ENCODE data around the gene BST2.

Gene BST2

GRCh38 chr19:17423429-17424208, 18.2 kb upstream of the BST2 start:
- TF ChIP-seq USF1 (IDR thresholded peaks at IDR 0.05) (no peak), EGR1 (IDR thresholded peaks at IDR 0.05) (no peak), CREB1 (IDR thresholded peaks at IDR 0.05; ENCODE audit: low read depth) (no peak), RAD21 (IDR thresholded peaks at IDR 0.05; ENCODE audit: low read depth) (no peak), FOXM1 (IDR thresholded peaks at IDR 0.05; ENCODE audit: borderline replicate concordance, low read depth) (no peak), NFIC (IDR thresholded peaks at IDR 0.05) (no peak), REST (IDR thresholded peaks at IDR 0.05; ENCODE audit: low read depth) (no peak), CEBPB (IDR thresholded peaks at IDR 0.05) (no peak), MAX (IDR thresholded peaks at IDR 0.05) (no peak), EP300 (IDR thresholded peaks at IDR 0.05; ENCODE audit: borderline replicate concordance) (no peak), TAF1 (IDR thresholded peaks at IDR 0.05; ENCODE audit: low read depth) (no peak), ZBTB7A (IDR thresholded peaks at IDR 0.05; ENCODE audit: low read depth) (no peak), TCF12 (IDR thresholded peaks at IDR 0.05; ENCODE audit: low read depth) (no peak), TEAD4 (IDR thresholded peaks at IDR 0.05) (no peak), YY1 (IDR thresholded peaks at IDR 0.05; ENCODE audit: low read depth) (no peak)

- no peak for TF ChIP-seq ZBTB7A (IDR thresholded peaks at IDR 0.05; ENCODE audit: low read depth)
- TF ChIP-seq FOXM1 (IDR thresholded peaks at IDR 0.05; ENCODE audit: borderline replicate concordance, low read depth): no peak
- no peak for TF ChIP-seq EP300 (IDR thresholded peaks at IDR 0.05; ENCODE audit: borderline replicate concordance)
- no peak for TF ChIP-seq MAX (IDR thresholded peaks at IDR 0.05)
Measured at GRCh38 chr19:17421942-17422341, 16.5 kb upstream of the BST2 start.

- TF ChIP-seq CREB1 (IDR thresholded peaks at IDR 0.05; ENCODE audit: low read depth) (no peak), REST (IDR thresholded peaks at IDR 0.05; ENCODE audit: low read depth) (no peak), TCF12 (IDR thresholded peaks at IDR 0.05; ENCODE audit: low read depth) (no peak), TAF1 (IDR thresholded peaks at IDR 0.05; ENCODE audit: low read depth) (no peak), FOXM1 (IDR thresholded peaks at IDR 0.05; ENCODE audit: borderline replicate concordance, low read depth) (no peak), EGR1 (IDR thresholded peaks at IDR 0.05) (no peak), RAD21 (IDR thresholded peaks at IDR 0.05; ENCODE audit: low read depth) (no peak), CEBPB (IDR thresholded peaks at IDR 0.05) (no peak), YY1 (IDR thresholded peaks at IDR 0.05; ENCODE audit: low read depth) (no peak), MAX (IDR thresholded peaks at IDR 0.05) (no peak), EP300 (IDR thresholded peaks at IDR 0.05; ENCODE audit: borderline replicate concordance) (no peak), TEAD4 (IDR thresholded peaks at IDR 0.05) (no peak)
Measured at GRCh38 chr19:17420475-17420924, 15.1 kb upstream of the BST2 start.

GRCh38 chr19:17419621-17420474, 14.4 kb upstream of the BST2 start, which contains the start of gene MVB12A:
Gene MVB12A (plus strand): TSS chr19:17420047. CDS start chr19:17420136, 89 bp downstream.
- peak; percentile 90 for TF ChIP-seq EGR1 (IDR thresholded peaks at IDR 0.05)
- TF ChIP-seq CREB1 (IDR thresholded peaks at IDR 0.05; ENCODE audit: low read depth): peak; percentile 65
- TF ChIP-seq MAX (IDR thresholded peaks at IDR 0.05): peak; percentile 92
- TF ChIP-seq USF1 (IDR thresholded peaks at IDR 0.05): peak; percentile 55
- peak; percentile 90 for TF ChIP-seq YY1 (IDR thresholded peaks at IDR 0.05; ENCODE audit: low read depth)
- peak; percentile 32; the same call in 1 of the 2 replicates for TF ChIP-seq TEAD4 (IDR thresholded peaks at IDR 0.05)
- TF ChIP-seq RAD21 (IDR thresholded peaks at IDR 0.05; ENCODE audit: low read depth): no peak
- peak; percentile 41 for TF ChIP-seq TAF1 (IDR thresholded peaks at IDR 0.05; ENCODE audit: low read depth)
- TF ChIP-seq NFIC (IDR thresholded peaks at IDR 0.05): no peak
